Kidney (tissue), 11 donors: ENCODE data around the gene BMP8B. TPM values are rescaled to one million over a fixed set of nuclear protein-coding genes. Genes with fewer than 3 reads are reported as not detected.
"Not testable (repeated sequence)": the region's sequence is repeated elsewhere in the genome, so short reads cannot be mapped to it uniquely, and the experiment has no call there.

Experiments used
- DNase-seq, 5 donors: peaks; one replicate each; pipeline ENCODE4 v3.0.0-alpha.2; 2013 to 2020
- FAIRE-seq: peaks from 2 replicates; lab custom pipeline; 2012; peaks lifted over from hg19 to GRCh38; lab: Jason Lieb, UNC
- H3K27ac ChIP-seq, 2 donors: one replicate each; pipeline ENCODE4 v1.7.0; 2013; ENCODE audit warnings: low read depth in 2 of 2, low read length in 2 of 2, inconsistent platforms in 1 of 2
- H3K27me3 ChIP-seq: one replicate; pipeline ENCODE4 v1.7.1; 2013; ENCODE audit warnings: low read length, inconsistent platforms; ENCODE audit not compliant: control insufficient read depth, insufficient read depth
- H3K36me3 ChIP-seq, 3 donors: one replicate each; pipeline versions ENCODE4 v1.7.0 to v1.7.1; 2013; ENCODE audit warnings: low read length in 3 of 3, control low read depth in 1 of 3, inconsistent platforms in 1 of 3; ENCODE audit not compliant: insufficient read depth in 3 of 3, control insufficient read depth in 2 of 3
- H3K4me1 ChIP-seq, 3 donors: one replicate each; pipeline versions ENCODE4 v1.7.0 to v1.7.1; 2013; ENCODE audit warnings: low read length in 3 of 3, inconsistent platforms in 1 of 3, low read depth in 1 of 3; ENCODE audit not compliant: control insufficient read depth in 2 of 3, insufficient read depth in 2 of 3
- H3K4me3 ChIP-seq, 3 donors: one replicate each; pipeline versions ENCODE4 v1.7.0 to v1.8.1; 2013; ENCODE audit warnings: low read length in 3 of 3, control low read depth in 1 of 3, inconsistent platforms in 1 of 3
- H3K9ac ChIP-seq, 3 donors: one replicate each; pipeline versions ENCODE4 v1.7.0 to v1.7.1; 2013; ENCODE audit warnings: low read length in 3 of 3, control low read depth in 1 of 3, inconsistent platforms in 1 of 3
- H3K9me3 ChIP-seq, 3 donors: one replicate each; pipeline versions ENCODE4 v1.7.0 to v1.7.1; 2013; ENCODE audit warnings: low read length in 3 of 3, control low read depth in 1 of 3, inconsistent platforms in 1 of 3; ENCODE audit not compliant: control insufficient read depth in 2 of 3, insufficient read depth in 1 of 3
- intact Hi-C: fragments of 100-400 bp; cut with DNase I; formaldehyde crosslinking; loops from one replicate; pipeline ENCODE4 v1.11.1; 2022
- polyA plus RNA-seq: library from polyadenylated mRNA; stranded (reverse); fragments of 350-450 nt; fragmentation: Illumina TruSeq; extraction: RNeasy Lipid Tissue Mini Kit (QIAGEN cat#74804); gene quantifications from one replicate; pipeline ENCODE4 v1.2.3, GENCODE V29; 2014; ENCODE audit warnings: low read depth, low replicate concordance; ENCODE audit not compliant: insufficient read depth
- total RNA-seq: library from RNA; stranded (reverse); fragmentation: NEBNext Ultra II Directional; extraction: Animal tissue kit (Norgen Biotek cat#: 25700); gene quantifications from one replicate; pipeline ENCODE4 v1.2.1, GENCODE V29; 2021
- donor health status: control.
- donor health status: control.
- donor health status: DM: yes; HTN: yes; CAD: no.
- donor health status: Normal renal cell carcinoma (clear cell type).

The BMP8B gene
- total and polyA plus RNA-seq, 2 donors from 2014 or later: 0.34 to 4.9 TPM

DNA sequence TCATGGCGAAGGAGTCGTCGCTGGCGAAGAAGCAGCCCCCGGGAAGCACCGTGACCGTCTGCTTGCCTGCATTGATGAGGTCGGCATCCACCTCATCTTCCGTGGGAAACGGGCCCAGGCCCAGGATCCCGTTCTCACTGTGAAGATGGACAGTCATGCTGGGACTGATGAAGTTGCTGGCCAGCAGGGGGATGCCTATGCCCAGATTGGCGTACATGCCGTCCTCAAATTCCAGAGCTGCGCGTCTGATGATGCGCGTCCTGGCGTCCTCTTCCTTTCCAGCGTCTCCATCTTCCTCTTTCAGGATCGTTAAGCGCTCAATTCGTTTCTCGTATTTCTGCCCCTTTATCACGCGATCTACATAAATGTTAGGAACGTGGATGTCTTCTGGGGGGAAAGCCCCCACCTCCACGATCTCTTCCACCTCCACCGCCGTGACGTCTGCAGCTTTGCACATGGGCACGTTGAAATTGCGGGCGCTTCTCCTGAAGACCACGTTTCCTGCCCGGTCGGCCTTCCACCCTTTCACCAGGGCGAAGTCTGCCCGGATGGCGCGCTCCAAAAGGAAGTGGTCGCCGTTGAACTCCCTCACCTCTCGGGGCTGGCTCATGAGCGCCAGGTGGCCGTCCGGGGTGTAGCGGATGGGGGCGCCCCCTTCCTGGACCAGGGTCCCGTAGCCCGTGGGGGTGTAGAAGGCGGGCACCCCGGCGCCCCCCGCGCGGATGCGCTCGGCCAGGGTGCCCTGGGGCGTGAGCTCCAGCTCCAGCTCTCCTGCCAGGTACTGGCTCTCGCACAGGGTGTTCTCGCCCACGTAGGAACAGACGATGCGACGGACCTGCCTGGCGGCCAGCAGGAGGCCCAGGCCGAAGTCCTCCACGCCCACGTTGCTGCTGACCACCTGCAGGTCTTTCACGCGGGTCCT, 18.3 kb downstream of the BMP8B start:
- H3K27ac ChIP-seq: not testable (repeated sequence)
- H3K4me3 ChIP-seq: peak overlapping the region in 1 of 3 donors; percentile 20

GRCh38 chr1:39769502-39769901, 19.2 kb downstream of the BMP8B start:
- H3K27ac ChIP-seq, H3K36me3 ChIP-seq, H3K4me3 ChIP-seq, H3K27me3 ChIP-seq, H3K9me3 ChIP-seq, H3K4me1 ChIP-seq, intact Hi-C loops, H3K9ac ChIP-seq, FAIRE-seq: not testable (repeated sequence)
- DNase-seq: peak in 2 of 5 donors; percentile 35 to 58

More for the DNA sequence above, 18.3 kb downstream of the BMP8B start:
- H3K4me1 ChIP-seq, H3K9ac ChIP-seq, H3K36me3 ChIP-seq, H3K9me3 ChIP-seq, H3K27me3 ChIP-seq, intact Hi-C loops, FAIRE-seq: not testable (repeated sequence)
- peak in 2 of 5 donors; percentile 31 to 45 for DNase-seq

- H3K4me1 ChIP-seq, FAIRE-seq, H3K36me3 ChIP-seq, H3K27me3 ChIP-seq, H3K4me3 ChIP-seq, H3K9me3 ChIP-seq, intact Hi-C loops, H3K9ac ChIP-seq, DNase-seq, H3K27ac ChIP-seq: not testable (repeated sequence)
Measured at GRCh38 chr1:39766466-39766865, 22.2 kb downstream of the BMP8B start.

GRCh38 chr1:39764512-39764911, 24.2 kb downstream of the BMP8B start:
- H3K4me3 ChIP-seq, H3K27ac ChIP-seq, intact Hi-C loops, H3K36me3 ChIP-seq, H3K9ac ChIP-seq, H3K27me3 ChIP-seq, H3K4me1 ChIP-seq, FAIRE-seq, H3K9me3 ChIP-seq: not testable (repeated sequence)
- DNase-seq: peak in 1 of 5 donors; percentile 59

DNA sequence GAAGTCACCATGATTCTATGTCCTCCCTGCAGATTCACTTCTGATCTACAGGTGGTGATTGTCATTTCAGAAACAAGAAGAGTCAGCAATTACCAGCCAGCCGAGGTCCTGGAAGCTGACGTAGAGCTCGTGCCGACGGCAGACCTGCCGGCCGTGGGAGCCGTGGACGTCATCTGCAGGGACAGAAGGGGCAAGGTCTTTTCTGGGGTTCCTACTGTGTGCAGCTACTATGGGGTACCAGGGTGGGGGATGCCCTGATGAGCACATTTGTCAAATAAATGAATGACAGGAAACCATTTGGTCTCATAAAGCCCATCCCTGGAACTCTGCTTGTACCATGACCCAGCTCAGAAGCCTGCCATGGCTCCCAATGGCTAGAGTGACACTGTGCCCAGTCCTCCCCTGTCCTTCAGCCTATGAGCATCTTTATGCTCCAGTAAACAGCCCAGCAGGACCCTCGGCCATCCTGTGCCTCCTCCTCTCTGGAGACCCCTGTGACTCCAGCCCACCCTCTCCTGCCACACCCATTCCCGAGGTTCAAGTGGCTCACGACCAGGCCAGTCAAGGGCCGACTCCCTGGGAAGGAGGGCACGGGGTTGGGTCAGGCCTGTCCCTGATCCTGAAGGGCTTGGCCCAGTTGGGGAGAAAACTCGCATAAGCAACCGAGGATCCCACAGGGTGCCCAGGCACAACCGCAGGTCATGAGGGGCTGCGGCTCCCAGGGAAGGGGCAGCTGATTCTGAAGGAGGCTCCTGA, 24.9 kb downstream of the BMP8B start:
- H3K27ac ChIP-seq, H3K27me3 ChIP-seq, FAIRE-seq, H3K4me3 ChIP-seq, H3K36me3 ChIP-seq, H3K9ac ChIP-seq, intact Hi-C loops, H3K4me1 ChIP-seq, H3K9me3 ChIP-seq: not testable (repeated sequence)
- DNase-seq: peak in 1 of 5 donors; percentile 30
